Measurements from ENCODE around the gene KRTAP2-4.
"Not testable (repeated sequence)": the region's sequence is repeated elsewhere in the genome, so short reads cannot be mapped to it uniquely, and the experiment has no call there.

KRTAP2-4 gene

DNA sequence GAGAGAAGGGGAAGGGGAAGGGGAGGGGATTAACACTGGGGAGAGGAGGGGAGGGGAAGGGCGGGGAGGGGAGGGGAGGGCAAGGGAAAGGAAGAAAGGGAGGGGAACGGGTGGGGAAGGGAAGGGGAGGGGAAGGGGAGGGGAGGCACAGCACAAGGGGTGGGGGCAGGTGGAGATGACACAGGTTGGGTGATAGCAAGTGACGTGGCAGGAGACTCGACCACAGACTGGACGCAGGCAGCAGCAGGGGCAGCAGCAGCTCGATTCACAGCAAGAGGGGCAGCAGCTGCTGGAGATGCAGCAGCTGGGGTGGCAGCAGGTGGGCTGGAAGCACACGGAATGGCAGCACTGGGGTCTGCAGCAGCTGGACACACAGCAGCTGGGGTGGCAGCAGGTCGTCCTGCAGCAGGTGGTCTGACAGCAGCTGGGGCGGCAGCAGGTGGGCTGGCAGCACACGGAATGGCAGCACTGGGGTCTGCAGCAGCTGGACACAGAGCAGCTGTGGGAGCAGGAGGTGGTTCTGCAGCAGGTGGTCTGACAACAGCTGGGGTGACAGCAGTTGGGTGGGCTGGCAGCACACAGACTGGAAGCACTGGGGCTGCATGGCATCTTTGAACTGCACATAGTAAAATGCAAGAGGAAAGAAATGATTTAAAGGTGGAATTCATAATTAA, 36.0 kb upstream of the KRTAP2-4 start, which contains the start of gene KRTAP4-16:
Gene KRTAP4-16 (minus strand): TSS at position 624 of the 674 bp plus-strand sequence. CDS start 0 bp downstream, at position 624.
- H3K27ac ChIP-seq (ENCODE audit: low read depth, low read length), result no peak within 1 kb of the TSS
- no peaks in the 10 kb centered on the region for H4K20me1 ChIP-seq (ENCODE audit: control insufficient read depth, insufficient read depth, low read depth, low read length)
- no peaks in the 10 kb centered on the region for H3F3A ChIP-seq (ENCODE audit: control insufficient read depth, insufficient read depth)
- H3K4me2 ChIP-seq (ENCODE audit: low read length), result no peak within 1 kb of the TSS
- no peaks in the 10 kb centered on the region for H3K9me2 ChIP-seq (replicated peaks; ENCODE audit: control insufficient read depth, low read length)
- no peak for TF ChIP-seq EZH2phosphoT487 (IDR thresholded peaks at IDR 0.05; ENCODE audit: borderline replicate concordance, low read length)
- TF ChIP-seq, protein P1, sequence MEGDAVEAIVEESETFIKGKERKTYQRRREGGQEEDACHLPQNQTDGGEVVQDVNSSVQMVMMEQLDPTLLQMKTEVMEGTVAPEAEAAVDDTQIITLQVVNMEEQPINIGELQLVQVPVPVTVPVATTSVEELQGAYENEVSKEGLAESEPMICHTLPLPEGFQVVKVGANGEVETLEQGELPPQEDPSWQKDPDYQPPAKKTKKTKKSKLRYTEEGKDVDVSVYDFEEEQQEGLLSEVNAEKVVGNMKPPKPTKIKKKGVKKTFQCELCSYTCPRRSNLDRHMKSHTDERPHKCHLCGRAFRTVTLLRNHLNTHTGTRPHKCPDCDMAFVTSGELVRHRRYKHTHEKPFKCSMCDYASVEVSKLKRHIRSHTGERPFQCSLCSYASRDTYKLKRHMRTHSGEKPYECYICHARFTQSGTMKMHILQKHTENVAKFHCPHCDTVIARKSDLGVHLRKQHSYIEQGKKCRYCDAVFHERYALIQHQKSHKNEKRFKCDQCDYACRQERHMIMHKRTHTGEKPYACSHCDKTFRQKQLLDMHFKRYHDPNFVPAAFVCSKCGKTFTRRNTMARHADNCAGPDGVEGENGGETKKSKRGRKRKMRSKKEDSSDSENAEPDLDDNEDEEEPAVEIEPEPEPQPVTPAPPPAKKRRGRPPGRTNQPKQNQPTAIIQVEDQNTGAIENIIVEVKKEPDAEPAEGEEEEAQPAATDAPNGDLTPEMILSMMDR (IDR thresholded peaks at IDR 0.05; ENCODE audit: low read depth, low read length, poor library complexity, severe bottlenecking), result no peak
- H3K4me1 ChIP-seq (ENCODE audit: control insufficient read depth, low read length), result peaks cover 6% of the 10 kb centered on the region
- no peaks in the 10 kb centered on the region for H3K27me3 ChIP-seq (ENCODE audit: control insufficient read depth, low read length)
- H3K79me2 ChIP-seq (ENCODE audit: control insufficient read depth, low read length), result no peaks in the 10 kb centered on the region
- H3K4me3 ChIP-seq (ENCODE audit: low read length), result no peak within 1 kb of the TSS
- no peaks in the 10 kb centered on the region for H3K9me3 ChIP-seq (ENCODE audit: control insufficient read depth, insufficient read depth, low read length)
- no peaks in the 10 kb centered on the region for H3K36me3 ChIP-seq (ENCODE audit: control insufficient read depth, low read length)

DNA sequence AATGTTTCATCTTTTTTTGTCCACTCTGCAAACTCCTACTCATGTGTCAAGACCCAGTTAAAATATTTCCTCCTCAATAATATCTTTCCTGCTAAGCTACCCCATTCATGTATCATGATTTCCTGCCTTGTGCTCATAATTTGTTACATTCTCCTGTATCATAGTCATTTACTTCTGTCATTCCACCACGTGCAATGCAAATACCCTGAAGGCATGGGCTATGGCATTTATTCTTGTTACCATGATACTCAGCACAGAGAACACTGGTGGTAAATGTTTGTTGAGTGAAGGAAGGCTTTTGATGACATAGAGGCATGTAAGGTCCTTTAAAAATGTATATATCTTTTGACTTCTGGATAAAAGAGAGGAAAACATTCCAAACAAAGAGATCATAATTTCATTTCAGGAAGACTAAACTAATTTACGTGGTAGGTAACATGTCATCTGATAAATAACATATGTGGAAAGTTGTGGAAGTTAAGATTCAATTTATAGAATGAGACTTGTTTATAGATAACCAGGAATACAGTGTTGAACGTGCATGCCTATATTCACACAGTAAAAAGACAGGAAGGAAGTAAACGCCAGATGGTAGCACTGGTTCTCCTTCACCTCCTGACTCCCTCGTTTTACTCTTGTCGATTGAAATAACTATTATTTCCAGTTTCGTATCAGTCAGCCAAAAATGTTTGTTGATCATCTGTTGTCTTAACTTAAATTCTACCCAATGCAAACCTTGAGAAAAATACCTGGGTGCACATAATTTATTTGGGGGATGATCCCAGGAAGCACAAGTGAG, 34.2 kb upstream of the KRTAP2-4 start:
- H3K4me1 ChIP-seq (ENCODE audit: control insufficient read depth, low read length); H3F3A ChIP-seq (ENCODE audit: control insufficient read depth, insufficient read depth); H3K27ac ChIP-seq (ENCODE audit: low read depth, low read length); H3K36me3 ChIP-seq (ENCODE audit: control insufficient read depth, low read length); H3K4me3 ChIP-seq (ENCODE audit: low read length); H3K9me3 ChIP-seq (ENCODE audit: control insufficient read depth, insufficient read depth, low read length); H3K9me2 ChIP-seq (replicated peaks; ENCODE audit: control insufficient read depth, low read length); H3K4me2 ChIP-seq (ENCODE audit: low read length); H4K20me1 ChIP-seq (ENCODE audit: control insufficient read depth, insufficient read depth, low read depth, low read length); H3K79me2 ChIP-seq (ENCODE audit: control insufficient read depth, low read length); H3K27me3 ChIP-seq (ENCODE audit: control insufficient read depth, low read length): not testable (repeated sequence)

DNA sequence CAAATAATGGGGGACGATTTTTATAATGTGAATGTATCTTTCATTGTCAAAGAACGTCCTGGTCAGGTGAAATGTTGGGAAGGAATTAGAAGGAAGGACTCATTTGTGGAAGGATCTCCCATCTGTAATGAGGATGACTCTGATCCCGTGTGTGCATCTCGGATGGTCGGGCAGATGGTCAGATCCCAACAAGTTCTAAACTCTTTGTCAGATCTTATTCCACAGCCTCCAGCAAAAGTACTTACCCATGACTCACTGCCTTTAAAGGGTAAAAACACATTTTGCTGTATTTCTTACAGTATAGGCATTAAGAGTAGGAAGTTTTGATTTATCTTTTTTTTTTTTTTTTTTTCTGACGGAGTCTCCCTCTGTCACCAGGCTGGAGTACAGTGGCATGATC, 32.8 kb upstream of the KRTAP2-4 start:
- no peaks in the 10 kb centered on the region for H3K36me3 ChIP-seq (ENCODE audit: control insufficient read depth, low read length)
- H3K9me2 ChIP-seq (replicated peaks; ENCODE audit: control insufficient read depth, low read length), result no peaks in the 10 kb centered on the region
- no peaks in the 10 kb centered on the region for H3K79me2 ChIP-seq (ENCODE audit: control insufficient read depth, low read length)
- TF ChIP-seq EZH2phosphoT487 (IDR thresholded peaks at IDR 0.05; ENCODE audit: borderline replicate concordance, low read length), result no peak
- TF ChIP-seq, protein P1 (IDR thresholded peaks at IDR 0.05; ENCODE audit: low read depth, low read length, poor library complexity, severe bottlenecking), result no peak
- H3K27me3 ChIP-seq (ENCODE audit: control insufficient read depth, low read length), result no peaks in the 10 kb centered on the region
- peaks cover 6% of the 10 kb centered on the region for H3K4me1 ChIP-seq (ENCODE audit: control insufficient read depth, low read length)
- peaks cover 10% of the 10 kb centered on the region; the same call in 1 of the 2 replicates for H3K9me3 ChIP-seq (ENCODE audit: control insufficient read depth, insufficient read depth, low read length)
- no peak overlapping the region for H3K27ac ChIP-seq (ENCODE audit: low read depth, low read length)
- H4K20me1 ChIP-seq (ENCODE audit: control insufficient read depth, insufficient read depth, low read depth, low read length), result no peaks in the 10 kb centered on the region
- no peak overlapping the region for H3K4me3 ChIP-seq (ENCODE audit: low read length)
- H3K4me2 ChIP-seq (ENCODE audit: low read length), result no peak overlapping the region
- H3F3A ChIP-seq (ENCODE audit: control insufficient read depth, insufficient read depth), result no peaks in the 10 kb centered on the region

DNA sequence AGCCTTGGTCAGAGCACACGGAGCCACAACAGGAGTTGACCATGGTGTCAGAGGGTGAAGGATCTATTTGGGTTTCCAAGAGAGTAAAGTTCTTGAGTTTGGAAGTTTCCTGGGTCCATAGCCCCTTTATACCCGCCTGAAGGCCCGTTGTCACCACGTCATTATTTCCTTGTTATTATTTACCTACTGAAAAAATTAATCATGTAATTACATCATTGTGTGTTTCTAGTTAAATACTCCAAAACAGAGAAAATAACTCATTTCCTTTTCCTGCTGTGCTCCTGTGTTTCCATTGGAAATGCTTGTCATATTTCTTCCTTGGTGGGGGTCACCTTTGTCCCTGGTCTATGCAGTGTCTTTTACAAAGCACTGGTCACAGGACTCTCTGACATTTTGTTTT, 32.4 kb upstream of the KRTAP2-4 start, which contains the start of gene KRTAP4-8:
Gene KRTAP4-8 (minus strand): TSS at position 101 of the 400 bp plus-strand sequence. CDS start 58 bp downstream, at position 43.
- H3K27ac ChIP-seq (ENCODE audit: low read depth, low read length), result no peak within 1 kb of the TSS
- H3K9me2 ChIP-seq (replicated peaks; ENCODE audit: control insufficient read depth, low read length), result no peaks in the 10 kb centered on the region
- peaks cover 10% of the 10 kb centered on the region; the same call in 1 of the 2 replicates for H3K9me3 ChIP-seq (ENCODE audit: control insufficient read depth, insufficient read depth, low read length)
- H3K4me2 ChIP-seq (ENCODE audit: low read length), result no peak within 1 kb of the TSS
- no peaks in the 10 kb centered on the region for H3F3A ChIP-seq (ENCODE audit: control insufficient read depth, insufficient read depth)
- peaks cover 6% of the 10 kb centered on the region for H3K4me1 ChIP-seq (ENCODE audit: control insufficient read depth, low read length)
- H3K36me3 ChIP-seq (ENCODE audit: control insufficient read depth, low read length), result no peaks in the 10 kb centered on the region
- no peak within 1 kb of the TSS for H3K4me3 ChIP-seq (ENCODE audit: low read length)
- no peaks in the 10 kb centered on the region for H3K79me2 ChIP-seq (ENCODE audit: control insufficient read depth, low read length)
- H3K27me3 ChIP-seq (ENCODE audit: control insufficient read depth, low read length), result no peaks in the 10 kb centered on the region
- no peak for TF ChIP-seq EZH2phosphoT487 (IDR thresholded peaks at IDR 0.05; ENCODE audit: borderline replicate concordance, low read length)
- TF ChIP-seq, protein P1 (IDR thresholded peaks at IDR 0.05; ENCODE audit: low read depth, low read length, poor library complexity, severe bottlenecking), result no peak
- H4K20me1 ChIP-seq (ENCODE audit: control insufficient read depth, insufficient read depth, low read depth, low read length), result no peaks in the 10 kb centered on the region
